CD14-positive monocyte (primary cell): ENCODE data around the gene TTC33. TPM values are rescaled to one million over a fixed set of nuclear protein-coding genes. Genes with fewer than 3 reads are reported as not detected.
"Not testable (repeated sequence)": the region's sequence is repeated elsewhere in the genome, so short reads cannot be mapped to it uniquely, and the experiment has no call there.

Experiments used
- DNase-seq, 3 donors: peaks; one replicate each; pipeline ENCODE4 v3.0.0-alpha.2; 2011 to 2022
- H2AFZ ChIP-seq: 2 replicates; pipeline ENCODE4 v1.6.0; 2012; ENCODE audit warnings: mild to moderate bottlenecking, low read depth, low read length, inconsistent platforms; ENCODE audit not compliant: insufficient read depth, poor library complexity, severe bottlenecking
- H3K27ac ChIP-seq, 2 donors: 1 replicate in 1 of 2; 2 replicates in 1 of 2; pipeline ENCODE4 v1.5.1; 2012 to 2013; ENCODE audit warnings: low read length in 2 of 2, control low read depth in 1 of 2, inconsistent platforms in 1 of 2, low read depth in 1 of 2, mild to moderate bottlenecking in 1 of 2
- H3K27me3 ChIP-seq, 2 donors: one replicate each; pipeline versions ENCODE4 v1.6.0 to v1.6.1; 2011 to 2013; ENCODE audit warnings: low read length in 2 of 2; ENCODE audit not compliant: control insufficient read depth in 2 of 2, insufficient read depth in 2 of 2
- H3K36me3 ChIP-seq, 2 donors: replicated peaks in 1 of 2; 1 replicate in 1 of 2; 2 replicates in 1 of 2; pipeline versions ENCODE4 v1.5.1 to v1.6.1; 2012 to 2013; ENCODE audit warnings: low read length in 2 of 2, control low read depth in 1 of 2, inconsistent platforms in 1 of 2, mild to moderate bottlenecking in 1 of 2; ENCODE audit not compliant: insufficient read depth in 2 of 2, control insufficient read depth in 1 of 2
- H3K4me1 ChIP-seq, 2 donors: 1 replicate in 1 of 2; 2 replicates in 1 of 2; pipeline versions ENCODE4 v1.5.1 to v1.6.1; 2012 to 2013; ENCODE audit warnings: low read length in 2 of 2, control low read depth in 1 of 2, inconsistent platforms in 1 of 2, mild to moderate bottlenecking in 1 of 2, moderate library complexity in 1 of 2; ENCODE audit not compliant: insufficient read depth in 2 of 2, control insufficient read depth in 1 of 2
- H3K4me2 ChIP-seq: replicated peaks from 2 replicates; pipeline ENCODE3; 2012; ENCODE audit warnings: low read length, moderate library complexity, mild to moderate bottlenecking; ENCODE audit not compliant: poor library complexity, severe bottlenecking; ENCODE audit errors: extremely low read depth
- H3K4me3 ChIP-seq, 3 experiments: fragments of 200-600 bp in 1 of 3; sonication (generic) in 1 of 3; replicated peaks in 1 of 3; 1 replicate in 2 of 3; 2 replicates in 1 of 3; pipeline ENCODE4 v1.5.1; 2011 to 2013; ENCODE audit warnings: low read length in 3 of 3, mild to moderate bottlenecking in 3 of 3, control low read depth in 2 of 3, low read depth in 2 of 3, inconsistent platforms in 1 of 3, moderate library complexity in 1 of 3
- H3K79me2 ChIP-seq: 2 replicates; pipeline ENCODE4 v1.6.0; 2012; ENCODE audit warnings: mild to moderate bottlenecking, control low read depth, inconsistent platforms, low read length, moderate library complexity; ENCODE audit not compliant: insufficient read depth
- H3K9ac ChIP-seq: 2 replicates; pipeline ENCODE4 v1.6.0; 2017; ENCODE audit warnings: low read length, mild to moderate bottlenecking; ENCODE audit not compliant: insufficient read depth, poor library complexity, severe bottlenecking
- H3K9me3 ChIP-seq, 2 donors: replicated peaks in 1 of 2; 1 replicate in 1 of 2; 2 replicates in 1 of 2; pipeline versions ENCODE4 v1.5.1 to v1.6.1; 2012 to 2013; ENCODE audit warnings: low read length in 2 of 2, control low read depth in 1 of 2; ENCODE audit not compliant: control insufficient read depth in 1 of 2, insufficient read depth in 1 of 2
- H4K20me1 ChIP-seq: 2 replicates; pipeline ENCODE4 v1.6.0; 2012; ENCODE audit warnings: mild to moderate bottlenecking, low read length, control low read depth, moderate library complexity; ENCODE audit not compliant: insufficient read depth
- H3K27ac Mint-ChIP-seq, 7 donors: one replicate each; pipeline ENCODE4 v1.8.0; 2020; ENCODE audit warnings: mild to moderate bottlenecking in 7 of 7, mixed read lengths in 7 of 7, moderate library complexity in 6 of 7, inconsistent platforms in 2 of 7
- H3K27me3 Mint-ChIP-seq, 3 donors: one replicate each; pipeline ENCODE4 v1.8.0; 2021 to 2022; ENCODE audit warnings: low read depth in 3 of 3, mild to moderate bottlenecking in 3 of 3, mixed read lengths in 3 of 3, moderate library complexity in 3 of 3, inconsistent platforms in 1 of 3
- H3K36me3 Mint-ChIP-seq, 2 donors: one replicate each; pipeline ENCODE4 v1.8.0; 2020; ENCODE audit warnings: mixed read lengths in 2 of 2, inconsistent platforms in 1 of 2, mild to moderate bottlenecking in 1 of 2
- H3K4me1 Mint-ChIP-seq: one replicate; pipeline ENCODE4 v1.8.0; 2020; ENCODE audit warnings: mild to moderate bottlenecking, mixed read lengths
- H3K4me3 Mint-ChIP-seq, 2 donors: one replicate each; pipeline ENCODE4 v1.8.0; 2020; ENCODE audit warnings: mild to moderate bottlenecking in 2 of 2, mixed read lengths in 2 of 2, moderate library complexity in 1 of 2
- H3K9me3 Mint-ChIP-seq, 7 donors: one replicate each; pipeline ENCODE4 v1.8.0; 2020 to 2022; ENCODE audit warnings: mixed read lengths in 7 of 7, mild to moderate bottlenecking in 6 of 7, moderate library complexity in 6 of 7, inconsistent platforms in 2 of 7
- CTCF ChIP-seq: fragments of 200-600 bp; IDR thresholded peaks from one replicate; pipeline ENCODE4 v1.8.0; 2022; ENCODE audit warnings: antibody characterized with exemption, mild to moderate bottlenecking
- WGBS: methylation state at CpG from one replicate; pipeline ENCODE4 v1.1.5; 2013; ENCODE audit warnings: missing lambda C conversion rate; ENCODE audit not compliant: insufficient coverage; 5-methylcytosine and 5-hydroxymethylcytosine counted together
- intact Hi-C, 2 donors: fragments of 100-400 bp; cut with micrococcal nuclease; formaldehyde crosslinking; loops; one replicate each; pipeline versions ENCODE4 v1.15.0 to v1.15.1; 2023
- polyA plus RNA-seq, 3 donors: library from polyadenylated mRNA; depleted of rRNA in 1 of 3; unstranded in 2 of 3; stranded (reverse) in 1 of 3; fragments of 300-500 nt in 2 of 3; fragments of >200 nt in 1 of 3; fragmentation: Illumina TruSeq in 2 of 3; gene quantifications; 1 replicate in 2 of 3; 2 replicates in 1 of 3; pipeline ENCODE4 v1.2.3, GENCODE V29; 2012 to 2021

The TTC33 gene
- polyA plus RNA-seq, 3 donors = 1.5 to 11.7 (median 9.4) TPM

DNA sequence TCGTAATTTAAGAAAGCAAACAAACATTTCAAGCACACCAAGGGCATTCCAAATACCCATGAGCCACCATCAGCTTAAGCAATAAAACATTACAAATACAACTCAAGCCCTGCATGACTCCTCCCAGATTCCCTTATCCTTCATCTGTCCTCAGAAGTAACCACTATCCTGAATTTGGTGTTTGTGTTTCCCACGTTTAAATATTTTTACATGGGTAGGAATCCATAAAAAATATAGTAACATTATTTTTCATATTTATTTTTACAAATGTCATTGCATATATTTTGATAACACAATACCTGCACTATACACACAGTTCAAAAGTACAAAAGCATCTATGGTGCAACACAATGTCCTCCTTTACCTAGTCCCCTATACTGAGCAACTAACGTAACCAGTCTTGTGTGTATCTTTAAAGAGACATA, 36.0 kb upstream of the TTC33 start:
- H2AFZ ChIP-seq = no peak overlapping the region
- no CpG with 5 or more reads among the region's 3 CpGs for WGBS
- H3K9ac ChIP-seq = no peak overlapping the region
- Mint-ChIP-seq H3K27ac (no peak overlapping the region), H3K4me1 (peaks cover 46% of the 10 kb centered on the region), H3K4me3 (no peak overlapping the region), H3K36me3 (peaks cover 9 to 15% of the 10 kb centered on the region in 2 donors), H3K27me3 (peaks cover 0 to 1% (median 0%) of the 10 kb centered on the region in 3 donors), H3K9me3 (peaks cover 0 to 2% (median 0%) of the 10 kb centered on the region in 7 donors)
- peaks cover 96% of the 10 kb centered on the region for H4K20me1 ChIP-seq
- H3K4me2 ChIP-seq = no peak overlapping the region
- no peak for DNase-seq
- no peak for TF ChIP-seq CTCF
- H3K36me3 ChIP-seq = peaks cover 0 to 10% of the 10 kb centered on the region in 2 donors
- H3K4me3 ChIP-seq = no peak overlapping the region
- no peaks in the 10 kb centered on the region for H3K9me3 ChIP-seq
- no peaks in the 10 kb centered on the region for H3K27me3 ChIP-seq
- H3K79me2 ChIP-seq = peaks cover 100% of the 10 kb centered on the region
- intact Hi-C loops = no loop called here
- no peak overlapping the region for H3K27ac ChIP-seq
- peaks cover 18 to 27% of the 10 kb centered on the region in 2 donors for H3K4me1 ChIP-seq

- peak overlapping the region in 1 of 2 donors; percentile 31 for H3K27ac ChIP-seq
- H4K20me1 ChIP-seq = peaks cover 96% of the 10 kb centered on the region
- Mint-ChIP-seq H3K4me1 (peaks cover 40% of the 10 kb centered on the region), H3K36me3 (peaks cover 11 to 16% of the 10 kb centered on the region in 2 donors), H3K27ac (peak overlapping the region in 4 of 7 donors; percentile 11 to 37 (median 23)), H3K9me3 (peaks cover 0 to 2% (median 0%) of the 10 kb centered on the region in 7 donors), H3K4me3 (no peak overlapping the region), H3K27me3 (peaks cover 0 to 1% (median 0%) of the 10 kb centered on the region in 3 donors)
- H3K36me3 ChIP-seq = peaks cover 0 to 14% of the 10 kb centered on the region in 2 donors
- DNase-seq = no peak
- intact Hi-C loops = no loop called here
- peaks cover 100% of the 10 kb centered on the region for H3K79me2 ChIP-seq
- H3K4me3 ChIP-seq = no peak overlapping the region
- H3K4me1 ChIP-seq = peaks cover 12 to 20% of the 10 kb centered on the region in 2 donors
- no peak overlapping the region for H3K4me2 ChIP-seq
- H3K27me3 ChIP-seq = no peaks in the 10 kb centered on the region
- no peak overlapping the region for H3K9ac ChIP-seq
- no peak for TF ChIP-seq CTCF
- H3K9me3 ChIP-seq = no peaks in the 10 kb centered on the region
- no peak overlapping the region for H2AFZ ChIP-seq
- no CpG with 5 or more reads among the region's 3 CpGs for WGBS
Observed at GRCh38 chr5:40790947-40791593, 35.3 kb upstream of the TTC33 start.

- peaks cover 99% of the 10 kb centered on the region for H3K79me2 ChIP-seq
- peaks cover 98% of the 10 kb centered on the region for H4K20me1 ChIP-seq
- intact Hi-C loops, H3K4me3 ChIP-seq, DNase-seq, H2AFZ ChIP-seq, H3K4me2 ChIP-seq, H3K9ac ChIP-seq, H3K9me3 ChIP-seq, H3K9me3 Mint-ChIP-seq, H3K27me3 Mint-ChIP-seq, H3K4me3 Mint-ChIP-seq, H3K27me3 ChIP-seq: not testable (repeated sequence)
- Mint-ChIP-seq H3K27ac (peak overlapping the region in 2 of 7 donors; percentile 52 to 75), H3K36me3 (peaks cover 11 to 19% of the 10 kb centered on the region in 2 donors), H3K4me1 (peaks cover 31% of the 10 kb centered on the region)
- H3K4me1 ChIP-seq = peaks cover 4 to 13% of the 10 kb centered on the region in 2 donors
- peaks cover 0 to 15% of the 10 kb centered on the region in 2 donors for H3K36me3 ChIP-seq
- WGBS = no CpG with 5 or more reads among the region's 5 CpGs
- peak overlapping the region in 1 of 2 donors; percentile 14 for H3K27ac ChIP-seq
Observed at GRCh38 chr5:40788941-40789340, 33.2 kb upstream of the TTC33 start.
